LNCAP (cell line): Measurements from ENCODE around the gene TAPT1.

Source experiments
- CTCF ChIP-seq: fragments of 450-650 bp; IDR thresholded peaks from 2 replicates; pipeline ENCODE4 v1.5.1; 2017; ENCODE audit warnings: mild to moderate bottlenecking

TAPT1 gene

GRCh38 chr4:16264798-16265197 lies 38.5 kb upstream of the TAPT1 start:
- TF ChIP-seq CTCF: peak; percentile 64

GRCh38 chr4:16263056-16263455 lies 36.8 kb upstream of the TAPT1 start:
- no peak for TF ChIP-seq CTCF

GRCh38 chr4:16262188-16262587 lies 35.9 kb upstream of the TAPT1 start:
- TF ChIP-seq CTCF: no peak

- TF ChIP-seq CTCF: no peak
Measured at GRCh38 chr4:16261313-16261878, 35.1 kb upstream of the TAPT1 start.

- TF ChIP-seq CTCF: no peak
Measured at GRCh38 chr4:16259889-16260246, 33.6 kb upstream of the TAPT1 start.

GRCh38 chr4:16259241-16259888 lies 33.1 kb upstream of the TAPT1 start:
- no peak for TF ChIP-seq CTCF

- no peak for TF ChIP-seq CTCF
Measured at GRCh38 chr4:16257611-16258010, 31.3 kb upstream of the TAPT1 start.

GRCh38 chr4:16256343-16256742 lies 30.1 kb upstream of the TAPT1 start:
- TF ChIP-seq CTCF: no peak
